SK-N-SH treated with all-trans-retinoic acid at 6 μM for 48 hours (cell line): ENCODE data around the gene AOX1.

Experiments used
- PPARA ChIP-seq: fragments of 250-450 bp; sonication (Bioruptor Pico); IDR thresholded peaks from 2 replicates; pipeline ENCODE4 v1.5.0; 2020; ENCODE audit warnings: mild to moderate bottlenecking, borderline replicate concordance
- ZFP3 ChIP-seq: fragments of 250-450 bp; sonication (Bioruptor Pico); IDR thresholded peaks from 2 replicates; pipeline ENCODE4 v1.5.0; 2020; ENCODE audit warnings: mild to moderate bottlenecking, moderate library complexity
- ZNF8 ChIP-seq: fragments of 450-650 bp; formaldehyde crosslinking; IDR thresholded peaks from 2 replicates; pipeline ENCODE4 v1.5.0; 2020; ENCODE audit warnings: mild to moderate bottlenecking, moderate library complexity

DNA sequence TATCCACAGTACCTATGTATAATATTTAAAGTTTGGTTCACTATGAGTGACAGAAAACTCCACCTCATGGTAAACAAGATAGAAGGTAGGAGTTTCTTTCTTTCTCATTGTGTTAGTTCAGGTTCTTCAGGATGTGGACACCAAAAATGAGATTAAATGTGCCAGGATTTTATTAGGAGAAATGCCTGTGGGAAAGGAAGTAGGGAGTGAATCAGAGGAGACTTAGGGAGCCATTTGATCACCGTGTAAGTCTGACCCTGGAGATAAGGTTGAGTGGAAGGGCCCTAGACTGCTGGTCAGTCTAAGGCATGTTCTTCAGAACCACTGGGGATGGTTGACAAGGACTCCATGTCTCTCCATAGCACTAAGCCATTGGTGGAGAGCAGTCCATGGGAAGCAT, 8.1 kb downstream of the AOX1 start:
- no peak for TF ChIP-seq ZFP3 (CRISPR knock-in tag)
- TF ChIP-seq PPARA: no peak
- TF ChIP-seq ZNF8: no peak
